Ectodermal cell (in vitro differentiated cells): ENCODE data around the gene CYSRT1.

Experiments used
- H3K27ac ChIP-seq: 2 replicates; pipeline ENCODE4 v1.7.0; 2013; ENCODE audit warnings: mild to moderate bottlenecking, low read depth, low read length; ENCODE audit not compliant: insufficient read depth, poor library complexity, severe bottlenecking
- H3K27me3 ChIP-seq: 2 replicates; pipeline ENCODE4 v1.7.0; 2013; ENCODE audit warnings: mild to moderate bottlenecking, low read length; ENCODE audit not compliant: insufficient read depth, control insufficient read depth, poor library complexity, severe bottlenecking
- H3K36me3 ChIP-seq: one replicate; pipeline ENCODE4 v1.7.0; 2013; ENCODE audit warnings: low read length; ENCODE audit not compliant: control insufficient read depth, insufficient read depth
- H3K4me1 ChIP-seq: one replicate; pipeline ENCODE4 v1.7.0; 2013; ENCODE audit warnings: low read length; ENCODE audit not compliant: control insufficient read depth, insufficient read depth
- H3K4me3 ChIP-seq: 2 replicates; pipeline ENCODE4 v1.7.0; 2013; ENCODE audit warnings: low read depth, low read length, control low read depth; ENCODE audit not compliant: insufficient read depth
- H3K9me3 ChIP-seq: 2 replicates; pipeline ENCODE4 v1.7.0; 2013; ENCODE audit warnings: mild to moderate bottlenecking, low read length, moderate library complexity; ENCODE audit not compliant: control insufficient read depth
- WGBS, 2 experiments: methylation state at CpG; one replicate each; pipeline ENCODE4 v1.1.7; 2013; ENCODE audit warnings: missing lambda C conversion rate in 2 of 2; 5-methylcytosine and 5-hydroxymethylcytosine counted together

The CYSRT1 gene

DNA sequence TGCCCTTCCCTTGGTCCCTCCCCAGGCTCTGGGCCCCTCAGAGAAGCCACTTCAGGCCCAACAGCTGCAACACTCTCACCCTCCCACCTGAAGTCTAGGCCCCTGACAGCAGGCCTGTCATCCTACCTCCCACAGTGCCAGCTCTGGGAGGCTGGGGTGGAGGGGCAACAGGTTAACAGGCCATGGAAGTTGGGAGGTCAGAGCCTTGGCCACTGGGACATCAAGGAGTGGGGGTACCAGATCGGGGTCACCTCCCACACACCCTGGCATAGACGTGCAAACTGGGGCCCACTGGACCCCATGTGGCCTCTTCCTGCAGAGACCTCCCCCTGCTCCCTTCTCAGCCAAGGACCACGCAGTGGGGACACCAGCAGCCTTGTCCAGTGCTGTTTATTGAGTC is 33.7 kb upstream of the CYSRT1 start:
- Histone ChIP-seq H3K9me3 (no peaks in the 10 kb centered on the region), H3K4me3 (no peak overlapping the region), H3K27ac (no peak overlapping the region), H3K27me3 (no peaks in the 10 kb centered on the region), H3K4me1 (peaks cover 18% of the 10 kb centered on the region), H3K36me3 (no peaks in the 10 kb centered on the region)
- WGBS, 2 experiments: 89 to 90% methylated on average over 3 of the region's 3 CpGs

GRCh38 chr9:137191691-137192447 is 33.1 kb upstream of the CYSRT1 start:
- no peaks in the 10 kb centered on the region for H3K27me3 ChIP-seq
- H3K27ac ChIP-seq: no peak overlapping the region
- WGBS, 2 experiments: 94% methylated on average over 22 of the region's 22 CpGs
- no peaks in the 10 kb centered on the region for H3K36me3 ChIP-seq
- H3K4me3 ChIP-seq: no peak overlapping the region
- H3K9me3 ChIP-seq: no peaks in the 10 kb centered on the region
- H3K4me1 ChIP-seq: peaks cover 18% of the 10 kb centered on the region

DNA sequence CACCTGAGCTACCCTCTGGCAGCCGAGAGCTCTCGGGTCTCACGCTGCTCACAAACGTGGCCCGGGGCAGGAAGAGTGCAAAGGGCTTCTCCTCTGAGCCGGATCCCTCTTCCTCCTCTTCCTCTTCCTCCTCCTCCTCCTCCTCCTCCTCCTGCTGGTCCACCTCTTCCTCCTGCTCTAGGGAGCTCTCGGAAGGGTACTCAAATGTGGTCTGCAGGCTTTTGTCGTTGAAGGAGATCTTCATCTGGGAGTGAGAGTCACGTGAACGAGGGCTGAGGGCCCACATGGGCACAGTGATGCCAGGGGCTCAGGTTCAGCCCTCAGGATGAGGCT is 32.6 kb upstream of the CYSRT1 start:
- WGBS, 2 experiments: 93% methylated on average over 10 of the region's 10 CpGs
- Histone ChIP-seq H3K27me3 (no peaks in the 10 kb centered on the region), H3K9me3 (no peaks in the 10 kb centered on the region), H3K4me1 (peaks cover 13% of the 10 kb centered on the region), H3K27ac (no peak overlapping the region), H3K4me3 (no peak overlapping the region), H3K36me3 (no peaks in the 10 kb centered on the region)

DNA sequence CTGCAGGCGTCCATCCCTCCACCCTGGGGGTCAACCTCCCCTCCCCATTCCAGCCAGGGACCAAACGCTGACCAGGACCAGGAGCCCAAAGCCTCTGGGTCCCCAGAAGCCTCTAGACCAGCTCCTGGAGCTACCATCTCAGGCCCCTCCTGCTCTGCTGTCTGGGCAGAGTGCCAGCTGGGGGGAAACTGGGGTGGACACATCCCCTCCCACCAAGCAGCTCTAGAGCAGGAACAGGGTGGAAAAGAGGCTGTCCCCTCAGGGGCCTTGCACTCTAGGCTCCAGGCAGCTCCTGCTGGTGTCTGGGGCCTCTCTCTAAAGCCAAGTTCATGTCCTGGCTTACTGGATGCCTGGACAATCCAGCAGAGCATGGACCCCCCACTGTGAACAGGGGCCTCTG is 32.1 kb upstream of the CYSRT1 start:
- Histone ChIP-seq H3K4me3 (no peak overlapping the region), H3K27me3 (no peaks in the 10 kb centered on the region), H3K36me3 (no peaks in the 10 kb centered on the region), H3K27ac (no peak overlapping the region), H3K9me3 (no peaks in the 10 kb centered on the region), H3K4me1 (peaks cover 13% of the 10 kb centered on the region)
- WGBS, 2 experiments: 83 to 86% methylated on average over 2 of the region's 2 CpGs

DNA sequence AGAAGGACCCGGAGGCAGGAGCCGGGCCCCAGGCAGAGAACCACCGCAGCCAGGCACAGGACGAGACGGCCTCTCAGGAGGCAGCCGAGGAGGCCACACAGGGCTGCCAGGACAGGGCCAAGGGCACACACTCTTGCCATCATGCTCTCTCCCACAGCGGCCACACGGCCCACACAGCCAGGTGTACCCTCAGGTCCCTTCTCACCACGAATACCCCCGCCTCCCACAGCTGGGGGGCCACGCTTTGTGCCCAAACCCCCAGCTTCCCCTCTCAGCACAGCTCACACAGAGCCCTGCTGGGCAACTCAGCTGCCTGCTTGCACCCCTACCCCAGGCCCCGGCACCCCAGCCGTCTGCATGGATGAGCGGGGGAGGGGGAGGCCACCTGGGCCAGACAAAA is 31.2 kb upstream of the CYSRT1 start:
- Histone ChIP-seq H3K4me1 (peaks cover 16% of the 10 kb centered on the region), H3K27me3 (no peaks in the 10 kb centered on the region), H3K9me3 (no peaks in the 10 kb centered on the region), H3K4me3 (no peak overlapping the region), H3K36me3 (no peaks in the 10 kb centered on the region), H3K27ac (no peak overlapping the region)
- 90 to 91% methylated on average over 14 of the region's 14 CpGs for WGBS, 2 experiments

DNA sequence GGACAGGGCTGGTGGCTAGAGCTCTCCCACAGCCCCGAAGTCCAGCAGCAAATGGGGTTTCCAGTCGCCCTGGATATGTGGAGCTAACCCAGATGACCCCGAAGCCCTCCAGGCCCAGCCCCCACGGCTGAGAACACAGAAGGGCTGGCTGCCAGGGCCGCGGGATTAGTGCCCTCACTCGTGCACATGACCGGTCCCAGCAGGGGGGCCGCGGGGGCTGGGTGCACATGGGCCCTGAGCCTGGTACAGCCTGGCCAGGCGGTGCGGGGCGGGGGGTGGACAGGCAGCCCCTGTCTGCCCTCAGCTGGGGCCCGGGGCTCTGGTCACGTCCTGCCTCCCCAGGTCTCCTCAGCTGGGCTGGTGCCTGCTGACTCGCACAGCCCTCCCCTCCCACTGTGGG is 30.6 kb upstream of the CYSRT1 start:
- Histone ChIP-seq H3K36me3 (no peaks in the 10 kb centered on the region), H3K4me3 (no peak overlapping the region), H3K4me1 (peaks cover 21% of the 10 kb centered on the region), H3K9me3 (no peaks in the 10 kb centered on the region), H3K27me3 (peaks cover 6% of the 10 kb centered on the region), H3K27ac (no peak overlapping the region)
- WGBS, 2 experiments: 82 to 84% methylated on average over 16 of the region's 16 CpGs

- Histone ChIP-seq H3K4me1 (peaks cover 17% of the 10 kb centered on the region), H3K9me3 (no peaks in the 10 kb centered on the region), H3K4me3 (no peak overlapping the region), H3K27ac (no peak overlapping the region), H3K36me3 (no peaks in the 10 kb centered on the region), H3K27me3 (peaks cover 11% of the 10 kb centered on the region)
- 87 to 89% methylated on average over 10 of the region's 10 CpGs for WGBS, 2 experiments
Measured at GRCh38 chr9:137194909-137195308, 30.1 kb upstream of the CYSRT1 start.

DNA sequence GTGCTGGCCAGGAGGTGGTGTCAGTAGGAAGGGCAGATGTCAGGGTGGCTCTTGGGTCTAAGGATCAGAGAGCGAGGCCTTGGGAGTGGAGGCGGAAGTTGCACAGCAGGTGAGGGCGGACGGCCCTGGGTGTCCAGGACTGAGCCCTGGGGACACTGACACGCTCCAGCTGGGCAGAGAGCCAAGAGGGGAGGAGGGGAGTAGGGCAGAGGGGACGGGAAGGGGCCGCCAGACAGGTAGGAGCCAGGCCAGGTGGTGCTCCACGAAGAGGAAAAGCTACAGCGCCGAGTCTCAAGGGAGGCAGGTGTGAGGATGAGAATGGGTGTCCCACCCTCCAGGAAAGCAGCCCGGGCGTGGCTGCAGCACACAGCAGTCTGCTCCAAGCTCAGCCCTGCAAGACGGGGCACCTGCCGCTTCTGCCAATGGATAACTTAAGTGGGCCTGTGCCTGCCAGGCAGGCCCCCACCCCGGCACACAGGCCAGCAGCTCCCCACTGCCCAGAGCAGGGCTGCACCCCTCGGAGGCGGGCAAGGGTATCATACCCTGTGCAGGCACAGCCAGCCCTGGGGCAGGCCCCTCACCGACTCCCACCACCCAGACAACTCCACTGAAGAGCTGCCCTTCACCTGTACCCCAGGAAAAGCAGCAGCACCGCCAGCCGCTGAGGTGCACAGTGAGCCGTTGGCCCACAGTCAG is 29.3 kb upstream of the CYSRT1 start:
- WGBS, 2 experiments: 94% methylated on average over 21 of the region's 21 CpGs
- no peaks in the 10 kb centered on the region for H3K36me3 ChIP-seq
- peaks cover 12% of the 10 kb centered on the region for H3K27me3 ChIP-seq
- H3K4me1 ChIP-seq: peaks cover 17% of the 10 kb centered on the region
- no peaks in the 10 kb centered on the region for H3K9me3 ChIP-seq
- no peak overlapping the region for H3K4me3 ChIP-seq
- no peak overlapping the region for H3K27ac ChIP-seq

- Histone ChIP-seq H3K9me3 (no peaks in the 10 kb centered on the region), H3K4me1 (peaks cover 25% of the 10 kb centered on the region), H3K4me3 (no peak overlapping the region), H3K36me3 (no peaks in the 10 kb centered on the region), H3K27me3 (peaks cover 12% of the 10 kb centered on the region), H3K27ac (no peak overlapping the region)
- 89 to 90% methylated on average over 19 of the region's 19 CpGs for WGBS, 2 experiments
Measured at GRCh38 chr9:137198051-137198901, 26.7 kb upstream of the CYSRT1 start.

DNA sequence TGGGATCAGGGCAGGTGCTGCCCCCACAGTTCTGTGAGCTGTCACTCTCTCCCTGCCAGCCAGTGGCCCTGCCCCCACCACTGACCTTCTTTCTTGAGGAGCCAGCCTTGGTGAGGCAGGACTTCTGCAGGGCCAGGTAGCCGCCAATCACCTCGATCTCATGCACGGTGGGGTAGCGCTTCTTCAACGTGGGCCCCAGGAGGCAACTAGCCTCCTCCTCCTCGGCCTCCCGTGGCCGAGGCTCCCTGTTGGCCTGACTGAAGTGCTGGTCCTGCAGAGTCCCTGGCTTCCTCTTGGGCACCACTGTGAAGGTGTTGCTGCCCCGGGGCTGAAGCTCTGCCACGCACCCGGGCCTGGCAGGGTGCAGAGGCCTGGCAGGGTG is 26.1 kb upstream of the CYSRT1 start:
- Histone ChIP-seq H3K4me1 (peaks cover 25% of the 10 kb centered on the region), H3K4me3 (peak overlapping the region; percentile 30), H3K27me3 (peaks cover 12% of the 10 kb centered on the region), H3K9me3 (no peaks in the 10 kb centered on the region), H3K27ac (no peak overlapping the region), H3K36me3 (no peaks in the 10 kb centered on the region)
- 78 to 81% methylated on average over 11 of the region's 11 CpGs for WGBS, 2 experiments
